ENCODE measurements around the gene PCBD2. TPM values are rescaled to one million over a fixed set of nuclear protein-coding genes. Genes with fewer than 3 reads are reported as not detected.

The PCBD2 gene
- total and polyA plus RNA-seq, 2 experiments from 2014 or later, result 8.7 to 16.0 TPM

GRCh38 chr5:135007305-135007704, 102.4 kb downstream of the PCBD2 start:
- H3K27ac ChIP-seq (ENCODE audit: low read depth), result no peak overlapping the region
- TF ChIP-seq JUNB (IDR thresholded peaks at IDR 0.05; ENCODE audit: unreplicated experiment) (no peak), EZH2phosphoT487 (IDR thresholded peaks at IDR 0.05; ENCODE audit: unreplicated experiment) (no peak), CTCF (conservative IDR thresholded peaks at IDR 0.05; ENCODE audit: low read depth in 2 of 2) (no peak), REST (IDR thresholded peaks at IDR 0.05; ENCODE audit: unreplicated experiment) (no peak), ZNF462 (CRISPR knock-in tag; IDR thresholded peaks at IDR 0.05) (no peak), NANOG (IDR thresholded peaks at IDR 0.05; ENCODE audit: borderline replicate concordance) (no peak), ZNF114 (CRISPR knock-in tag; IDR thresholded peaks at IDR 0.05) (no peak)

More at GRCh38 chr5:135007305-135007704, 102.4 kb downstream of the PCBD2 start:
- Mint-ChIP-seq H3K36me3 (ENCODE audit: low read depth) (no peaks in the 10 kb centered on the region; the same call in 2 of the 3 replicates), H3K27ac (no peak overlapping the region), H3K27me3 (ENCODE audit: insufficient read depth, low read depth, poor library complexity) (peaks cover 15% of the 10 kb centered on the region), H3K4me3 (no peak overlapping the region), H3K4me1 (no peaks in the 10 kb centered on the region; the same call in 2 of the 3 replicates), H3K9me3 (no peaks in the 10 kb centered on the region)
- Histone ChIP-seq H3K4me3 (no peak overlapping the region), H3K27me3 (ENCODE audit: insufficient read depth) (no peaks in the 10 kb centered on the region), H3K4me2 (no peak overlapping the region), H2AFZ (no peak overlapping the region), H3F3A (replicated peaks; ENCODE audit: low read depth) (no peaks in the 10 kb centered on the region), H3K79me2 (replicated peaks; ENCODE audit: insufficient read depth) (no peaks in the 10 kb centered on the region), H3K4me1 (ENCODE audit: insufficient read depth) (no peaks in the 10 kb centered on the region), H4K20me1 (replicated peaks; ENCODE audit: insufficient read depth) (no peaks in the 10 kb centered on the region), H3K9me2 (ENCODE audit: insufficient read depth) (no peaks in the 10 kb centered on the region), H3K36me3 (ENCODE audit: insufficient read depth) (no peaks in the 10 kb centered on the region)
- ATAC-seq (no peak), DNase-seq (ENCODE audit: low spot score) (no peak)

Measured in GM23338 (cell line).